IMR-90 (cell line): Measurements from ENCODE around the gene PLXNA3. TPM values are rescaled to one million over a fixed set of nuclear protein-coding genes. Genes with fewer than 3 reads are reported as not detected.

Experiments
- ATAC-seq: fragments of 200-7000 bp; cut with Tn5 transposase; 2 replicates; pipeline ENCODE4 v1.9.1; 2020; ENCODE audit warnings: low read depth, mild to moderate bottlenecking, moderate library complexity
- BruUV-seq: library from RNA; stranded (reverse); fragments of 400-500 nt; replicated peaks from 2 replicates; lab custom pipeline; 2021; lab: Mats Ljungman, UMichigan
- CTCF ChIA-PET: fragments of 300-600 bp; formaldehyde crosslinking; extraction: SDS; loops from one replicate; lab custom pipeline; 2021; ENCODE audit warnings: antibody characterized with exemption; lab: Yijun Ruan, JAX
- POLR2A ChIA-PET: fragments of 300-600 bp; sonication (Branson Sonifier 250); formaldehyde crosslinking; loops from one replicate; lab custom pipeline; 2022; ENCODE audit warnings: antibody characterized with exemption; ENCODE audit not compliant: unreplicated experiment; lab: Charles Lee
- DNase-seq: peaks from one replicate; pipeline ENCODE4 v3.0.0; 2013
- H2AFZ ChIP-seq: replicated peaks from 2 replicates; pipeline ENCODE3; 2013; ENCODE audit warnings: low read length, mild to moderate bottlenecking; ENCODE audit not compliant: poor library complexity
- H2AK5ac ChIP-seq: 2 replicates; pipeline ENCODE4 v1.6.1; 2013; ENCODE audit warnings: low read depth, low read length, inconsistent platforms
- H2AK9ac ChIP-seq: replicated peaks from 2 replicates; pipeline ENCODE3; 2013; ENCODE audit warnings: mild to moderate bottlenecking, low read depth, low read length, moderate library complexity; ENCODE audit not compliant: poor library complexity
- H2BK120ac ChIP-seq: 2 replicates; pipeline ENCODE4 v1.6.1; 2013; ENCODE audit warnings: low read depth, low read length, inconsistent platforms
- H2BK15ac ChIP-seq: 3 replicates; pipeline ENCODE4 v1.6.1; 2013; ENCODE audit warnings: low read depth, low read length, inconsistent platforms
- H2BK20ac ChIP-seq: 2 replicates; pipeline ENCODE4 v1.6.1; 2013; ENCODE audit warnings: low read depth, mild to moderate bottlenecking, inconsistent platforms, low read length, moderate library complexity
- H2BK5ac ChIP-seq: 2 replicates; pipeline ENCODE4 v1.6.1; 2013; ENCODE audit warnings: mild to moderate bottlenecking, low read depth, low read length, inconsistent platforms; ENCODE audit not compliant: poor library complexity, severe bottlenecking
- H3K14ac ChIP-seq: replicated peaks from 2 replicates; pipeline ENCODE4 v1.6.1; 2013; ENCODE audit warnings: low read depth, low read length, inconsistent platforms
- H3K18ac ChIP-seq: 2 replicates; pipeline ENCODE4 v1.6.1; 2013; ENCODE audit warnings: low read depth, low read length, control low read depth
- H3K23ac ChIP-seq: 2 replicates; pipeline ENCODE4 v1.6.1; 2013; ENCODE audit warnings: low read depth, low read length, inconsistent platforms
- H3K27ac ChIP-seq: 2 replicates; pipeline ENCODE4 v1.5.1; 2013; ENCODE audit warnings: mild to moderate bottlenecking, control low read depth, low read length; ENCODE audit not compliant: insufficient read depth
- H3K27me3 ChIP-seq: 2 replicates; pipeline ENCODE4 v1.6.1; 2013; ENCODE audit warnings: low read length; ENCODE audit not compliant: control insufficient read depth, insufficient read depth
- H3K36me3 ChIP-seq: 2 replicates; pipeline ENCODE4 v1.6.1; 2013; ENCODE audit warnings: low read length, mixed read lengths; ENCODE audit not compliant: control insufficient read depth, insufficient read depth
- H3K4ac ChIP-seq: 2 replicates; pipeline ENCODE4 v1.6.1; 2013; ENCODE audit warnings: low read depth, low read length, inconsistent platforms
- H3K4me1 ChIP-seq: 2 replicates; pipeline ENCODE4 v1.6.1; 2013; ENCODE audit warnings: low read length, mixed read lengths; ENCODE audit not compliant: control insufficient read depth, insufficient read depth
- H3K4me2 ChIP-seq: 2 replicates; pipeline ENCODE4 v1.6.1; 2013; ENCODE audit warnings: low read depth, mild to moderate bottlenecking, control low read depth, low read length, moderate library complexity
- H3K4me3 ChIP-seq: 2 replicates; pipeline ENCODE4 v1.5.1; 2013; ENCODE audit warnings: low read depth, mild to moderate bottlenecking, control low read depth, low read length, moderate library complexity; ENCODE audit not compliant: insufficient read depth
- H3K56ac ChIP-seq: 2 replicates; pipeline ENCODE4 v1.6.1; 2013; ENCODE audit warnings: low read length, inconsistent platforms; ENCODE audit not compliant: insufficient read depth; ENCODE audit errors: extremely low read depth
- H3K79me1 ChIP-seq, 2 experiments: 2 replicates each; pipeline ENCODE4 v1.6.1; 2013; ENCODE audit warnings: low read length in 2 of 2, inconsistent platforms in 1 of 2, low read depth in 1 of 2
- H3K9ac ChIP-seq: 2 replicates; pipeline ENCODE4 v1.6.1; 2013; ENCODE audit warnings: low read depth, low read length, control low read depth
- H3K9me1 ChIP-seq: 2 replicates; pipeline ENCODE4 v1.6.1; 2013; ENCODE audit warnings: low read length, inconsistent platforms; ENCODE audit not compliant: insufficient read depth
- H3K9me3 ChIP-seq: 2 replicates; pipeline ENCODE4 v1.6.1; 2013; ENCODE audit warnings: low read length; ENCODE audit not compliant: control insufficient read depth, insufficient read depth
- H4K20me1 ChIP-seq: 2 replicates; pipeline ENCODE4 v1.6.1; 2013; ENCODE audit warnings: low read length, inconsistent platforms; ENCODE audit not compliant: insufficient read depth
- H4K5ac ChIP-seq: 2 replicates; pipeline ENCODE4 v1.6.1; 2013; ENCODE audit warnings: mild to moderate bottlenecking, low read depth, low read length, control low read depth
- H4K8ac ChIP-seq, 2 experiments: 2 replicates each; pipeline ENCODE4 v1.6.1; 2013; ENCODE audit warnings: low read depth in 2 of 2, low read length in 2 of 2, control low read depth in 1 of 2, inconsistent platforms in 1 of 2
- H4K91ac ChIP-seq: 2 replicates; pipeline ENCODE4 v1.6.1; 2013; ENCODE audit warnings: low read depth, low read length, inconsistent platforms; ENCODE audit not compliant: insufficient read depth
- BHLHE40 ChIP-seq: fragments of 150-350 bp; IDR thresholded peaks from 2 replicates; pipeline ENCODE4 v1.6.1; 2016; ENCODE audit warnings: mild to moderate bottlenecking, low read depth, low read length
- CEBPB ChIP-seq: IDR thresholded peaks from 2 replicates; pipeline ENCODE4 v1.6.1; 2012; ENCODE audit warnings: low read depth, low read length, improper control_type of control experiment
- CHD1 ChIP-seq: IDR thresholded peaks from 2 replicates; pipeline ENCODE4 v1.6.1; 2012; ENCODE audit warnings: low read depth, low read length, improper control_type of control experiment
- CTCF ChIP-seq: conservative IDR thresholded peaks from 2 replicates; pipeline ENCODE4 v1.5.1; 2012; ENCODE audit warnings: mild to moderate bottlenecking, low read depth, low read length, improper control_type of control experiment
- ELK1 ChIP-seq: fragments of 150-350 bp; IDR thresholded peaks from 2 replicates; pipeline ENCODE4 v1.6.1; 2016; ENCODE audit warnings: low read depth, mild to moderate bottlenecking, low read length, moderate library complexity, borderline replicate concordance
- FOS ChIP-seq: fragments of 150-350 bp; IDR thresholded peaks from 2 replicates; pipeline ENCODE4 v1.6.1; 2016; ENCODE audit warnings: low read depth, low read length
- MAFK ChIP-seq: IDR thresholded peaks from 2 replicates; pipeline ENCODE4 v1.6.1; 2012; ENCODE audit warnings: low read depth, low read length, improper control_type of control experiment
- MAZ ChIP-seq: IDR thresholded peaks from 2 replicates; pipeline ENCODE4 v1.6.1; 2012; ENCODE audit warnings: low read depth, mild to moderate bottlenecking, low read length, improper control_type of control experiment, moderate library complexity, borderline replicate concordance
- NFE2L2 ChIP-seq: fragments of 150-350 bp; IDR thresholded peaks from 2 replicates; pipeline ENCODE4 v1.6.1; 2016; ENCODE audit warnings: low read depth, mild to moderate bottlenecking, low read length
- POLR2A ChIP-seq: IDR thresholded peaks from 2 replicates; pipeline ENCODE4 v1.6.1; 2012; ENCODE audit warnings: mild to moderate bottlenecking, low read depth, low read length
- RAD21 ChIP-seq: IDR thresholded peaks from 2 replicates; pipeline ENCODE4 v1.6.1; 2012; ENCODE audit warnings: low read length, improper control_type of control experiment
- RCOR1 ChIP-seq: IDR thresholded peaks from 2 replicates; pipeline ENCODE4 v1.6.1; 2012; ENCODE audit warnings: mild to moderate bottlenecking, low read length, improper control_type of control experiment; ENCODE audit not compliant: insufficient replicate concordance
- RFX5 ChIP-seq: IDR thresholded peaks from 2 replicates; pipeline ENCODE4 v1.8.0; 2012; ENCODE audit warnings: low read depth, mild to moderate bottlenecking, low read length, moderate library complexity
- SMC3 ChIP-seq: fragments of 150-350 bp; IDR thresholded peaks from 2 replicates; pipeline ENCODE4 v1.6.1; 2016; ENCODE audit warnings: low read depth, mild to moderate bottlenecking, antibody characterized with exemption, low read length, moderate library complexity
- USF2 ChIP-seq: fragments of 150-350 bp; IDR thresholded peaks from 2 replicates; pipeline ENCODE4 v1.6.1; 2017; ENCODE audit warnings: mild to moderate bottlenecking, antibody characterized with exemption, low read length, low read depth
- WGBS, 2 experiments: methylation state at CpG; one replicate each; pipeline versions ENCODE4 v1.1.5 to v1.1.7; 2013; ENCODE audit warnings: missing lambda C conversion rate in 2 of 2; ENCODE audit not compliant: insufficient read length in 1 of 2; ENCODE audit errors: extremely low coverage in 2 of 2; 5-methylcytosine and 5-hydroxymethylcytosine counted together
- dilution Hi-C: fragments of 300-500 bp; cut with HindIII; formaldehyde crosslinking; loops from one replicate; pipeline ENCODE4 v1.14.3; 2018; ENCODE audit warnings: low sequenced_read_pairs; ENCODE audit not compliant: unreplicated experiment
- in situ Hi-C: fragments of 300-500 bp; cut with MboI; formaldehyde crosslinking; loops from 3 replicates; pipeline ENCODE4 v1.14.3; 2019; ENCODE audit warnings: low sequenced_read_pairs, inconsistent platforms, mixed read lengths
- intact Hi-C: fragments of 100-400 bp; cut with micrococcal nuclease; formaldehyde crosslinking; loops from 2 replicates; pipeline ENCODE4 v1.10.0; 2022
- polyA plus RNA-seq, 3 experiments: library from polyadenylated mRNA; depleted of rRNA; stranded (reverse); fragments of >200 nt; gene quantifications; 2 replicates each; pipeline ENCODE4 v1.2.3, GENCODE V29; 2012; ENCODE audit warnings: low replicate concordance in 1 of 3
- total RNA-seq: library from RNA; depleted of rRNA; stranded (reverse); fragments of >200 nt; gene quantifications from 2 replicates; pipeline ENCODE4 v1.2.3, GENCODE V29; 2012

The PLXNA3 gene
- total and polyA plus RNA-seq, 2 of the 4 experiments (the other 2 are of a cell fraction), result 4.3 to 111 TPM

- no peak overlapping the region for H3K23ac ChIP-seq
- intact Hi-C loops (no loop called here), dilution Hi-C loops (no loop called here), in situ Hi-C loops (no loop called here)
- H2AK5ac ChIP-seq, result no peak overlapping the region; the same call in 1 of the 2 replicates
- H3K4me2 ChIP-seq, result no peak overlapping the region
- no peak overlapping the region for H3K9ac ChIP-seq
- ATAC-seq, result no peak
- H3K27ac ChIP-seq, result no peak overlapping the region
- no peak overlapping the region for H2BK15ac ChIP-seq
- H4K20me1 ChIP-seq, result peaks cover 4% of the 10 kb centered on the region; the same call in 1 of the 2 replicates
- H2AK9ac ChIP-seq, result no peak overlapping the region
- H2BK120ac ChIP-seq, result no peak overlapping the region
- DNase-seq, result no peak
- H4K8ac ChIP-seq, result no peak overlapping the region
- H2AFZ ChIP-seq, result no peak overlapping the region
- H3K79me1 ChIP-seq, result peaks cover 3 to 38% of the 10 kb centered on the region in 2 experiments; a peak in 3 of 4 replicates
- no peak overlapping the region for H3K4me3 ChIP-seq
- no peaks in the 10 kb centered on the region for H3K9me3 ChIP-seq
- no peaks in the 10 kb centered on the region for H3K27me3 ChIP-seq
- H2BK20ac ChIP-seq, result no peak overlapping the region
- ChIA-PET POLR2A (interaction anchor here (0.5 kb wide), 1 partner anchor 24 kb away, joined by 5 read pairs; no protein-coding TSS in a partner anchor), CTCF (no interaction called here)
- no peak overlapping the region for H3K14ac ChIP-seq
- BruUV-seq, result no TSS peak
- H2BK5ac ChIP-seq, result no peak overlapping the region
- no peak overlapping the region for H4K91ac ChIP-seq
- peaks cover 4% of the 10 kb centered on the region; the same call in 1 of the 2 replicates for H3K4me1 ChIP-seq
- H3K56ac ChIP-seq, result no peak overlapping the region
- peaks cover 16% of the 10 kb centered on the region; the same call in 1 of the 2 replicates for H3K36me3 ChIP-seq
- 85% methylated on average over 23 of the region's 28 CpGs; no CpG with 5 or more reads in 1 of the 2 experiments for WGBS, 2 experiments
- H3K18ac ChIP-seq, result no peak overlapping the region
- peaks cover 8% of the 10 kb centered on the region; the same call in 1 of the 2 replicates for H3K9me1 ChIP-seq
- H4K5ac ChIP-seq, result no peak overlapping the region
- H3K4ac ChIP-seq, result no peak overlapping the region
- TF ChIP-seq NFE2L2, result no peak
- TF ChIP-seq RFX5, result no peak
- TF ChIP-seq MAFK, result no peak
- no peak for TF ChIP-seq BHLHE40
- no peak for TF ChIP-seq FOS
- no peak for TF ChIP-seq MAZ
- TF ChIP-seq RCOR1, result no peak
- TF ChIP-seq CHD1, result no peak
- TF ChIP-seq POLR2A, result no peak
- TF ChIP-seq USF2, result no peak
- no peak for TF ChIP-seq ELK1
- no peak for TF ChIP-seq CTCF
- TF ChIP-seq RAD21, result no peak
- no peak for TF ChIP-seq CEBPB
- TF ChIP-seq SMC3, result no peak
These were observed 29.6 kb downstream of the PLXNA3 start for GRCh38 chrX:154487518-154488290.
